SK-N-MC (cell line): ENCODE results near the gene SEPSECS.

Experiments
- EZH2 ChIP-seq: fragments of 200-600 bp; sonication (generic); IDR thresholded peaks from one replicate; pipeline ENCODE4 v1.6.1; 2017; ENCODE audit warnings: antibody characterized with exemption
- FOXP2 ChIP-seq: optimal IDR thresholded peaks from 2 replicates; pipeline ENCODE3; 2011; ENCODE audit warnings: mild to moderate bottlenecking, moderate library complexity; ENCODE audit not compliant: insufficient read depth; ENCODE audit errors: extremely low read length, control extremely low read depth
- POLR2AphosphoS5 ChIP-seq: IDR thresholded peaks from 2 replicates; pipeline ENCODE4 v1.6.1; 2012; ENCODE audit warnings: mild to moderate bottlenecking, low read depth, low read length, borderline replicate concordance

DNA sequence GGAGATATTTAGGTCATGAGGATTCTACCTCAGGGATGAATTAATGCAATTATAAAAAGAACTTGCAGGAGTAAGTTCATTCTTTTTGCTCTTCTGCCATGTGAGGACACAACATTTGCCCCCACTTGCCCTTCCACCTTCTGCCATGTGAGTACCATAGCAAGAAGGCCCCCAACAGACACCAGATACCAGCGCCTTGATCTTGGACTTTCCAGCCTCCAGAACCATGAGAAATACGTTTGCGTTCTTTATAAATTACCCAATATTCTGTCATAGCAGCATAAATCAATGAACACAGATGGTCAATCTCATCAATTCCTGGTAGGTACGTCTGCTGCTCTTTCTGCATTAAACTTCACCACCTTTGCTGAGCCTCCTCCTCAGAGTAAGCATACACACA lies 5.7 kb upstream of the SEPSECS start:
- no peak for TF ChIP-seq POLR2AphosphoS5
- TF ChIP-seq EZH2: no peak
- TF ChIP-seq FOXP2: no peak
